DND-41 (cell line): ENCODE measurements around the gene C10orf62.

Experiments used
- ATAC-seq: fragments of 200-7000 bp; cut with Tn5 transposase; 3 replicates; pipeline ENCODE4 v1.9.1; 2021; ENCODE audit warnings: low read depth; ENCODE audit not compliant: insufficient read depth
- DNase-seq: peaks from one replicate; pipeline ENCODE4 v3.0.0-alpha.2; 2020
- H2AFZ ChIP-seq: 2 replicates; pipeline ENCODE4 v1.6.0; 2012; ENCODE audit warnings: low read depth, low read length
- H3K27ac ChIP-seq: 2 replicates; pipeline ENCODE4 v1.5.1; 2012; ENCODE audit warnings: low read length, inconsistent platforms
- H3K27me3 ChIP-seq: fragments of 200-600 bp; sonication (generic); 2 replicates; pipeline ENCODE4 v1.6.0; 2012; ENCODE audit warnings: low read length, mild to moderate bottlenecking, inconsistent platforms; ENCODE audit not compliant: insufficient read depth, poor library complexity
- H3K36me3 ChIP-seq: 2 replicates; pipeline ENCODE4 v1.5.1; 2012; ENCODE audit warnings: low read length, inconsistent platforms; ENCODE audit not compliant: insufficient read depth
- H3K4me1 ChIP-seq: 2 replicates; pipeline ENCODE4 v1.5.1; 2012; ENCODE audit warnings: mild to moderate bottlenecking, low read length; ENCODE audit not compliant: insufficient read depth
- H3K4me2 ChIP-seq: 2 replicates; pipeline ENCODE4 v1.6.0; 2012; ENCODE audit warnings: mild to moderate bottlenecking, moderate library complexity, low read length, inconsistent platforms; ENCODE audit not compliant: insufficient read depth
- H3K4me3 ChIP-seq, 2 experiments: fragments of 200-600 bp in 1 of 2; shearing (Covaris generic) in 1 of 2; 2 replicates each; pipeline ENCODE4 v1.5.1; 2012 to 2016; ENCODE audit warnings: inconsistent platforms in 2 of 2, low read length in 2 of 2, mild to moderate bottlenecking in 2 of 2, low read depth in 1 of 2, moderate library complexity in 1 of 2
- H3K79me2 ChIP-seq: 2 replicates; pipeline ENCODE4 v1.6.0; 2012; ENCODE audit warnings: low read length, inconsistent platforms; ENCODE audit not compliant: insufficient read depth
- H3K9ac ChIP-seq: 2 replicates; pipeline ENCODE4 v1.6.0; 2012; ENCODE audit warnings: low read depth, mild to moderate bottlenecking, inconsistent platforms, low read length, moderate library complexity
- H3K9me3 ChIP-seq: 2 replicates; pipeline ENCODE4 v1.5.1; 2012; ENCODE audit warnings: low read length, moderate library complexity, mild to moderate bottlenecking, inconsistent platforms; ENCODE audit not compliant: insufficient read depth, severe bottlenecking
- H4K20me1 ChIP-seq: 2 replicates; pipeline ENCODE4 v1.6.0; 2012; ENCODE audit warnings: low read length; ENCODE audit not compliant: insufficient read depth
- CTCF ChIP-seq: IDR thresholded peaks from 2 replicates; pipeline ENCODE4 v1.5.1; 2012; ENCODE audit warnings: borderline replicate concordance, low read length, moderate library complexity, mild to moderate bottlenecking; ENCODE audit not compliant: poor library complexity, severe bottlenecking; ENCODE audit errors: extremely low read depth
- EZH2 ChIP-seq: IDR thresholded peaks from 3 replicates; pipeline ENCODE4 v1.6.1; 2012; ENCODE audit warnings: borderline replicate concordance, low read depth, mild to moderate bottlenecking, moderate library complexity, low read length, inconsistent platforms; ENCODE audit not compliant: severe bottlenecking

Gene C10orf62

GRCh38 chr10:97611473-97611872 is 22.0 kb downstream of the C10orf62 start:
- H3K4me3 ChIP-seq, result no peak overlapping the region
- H2AFZ ChIP-seq, result no peak overlapping the region
- H3K9ac ChIP-seq, result no peak overlapping the region
- H3K4me1 ChIP-seq, result no peaks in the 10 kb centered on the region
- TF ChIP-seq CTCF, result no peak
- no peak for TF ChIP-seq EZH2
- no peak overlapping the region for H3K4me2 ChIP-seq
- peaks cover 6% of the 10 kb centered on the region for H3K27me3 ChIP-seq
- H3K27ac ChIP-seq, result no peak overlapping the region
- no peaks in the 10 kb centered on the region for H3K79me2 ChIP-seq
- no peaks in the 10 kb centered on the region for H4K20me1 ChIP-seq
- ATAC-seq (no peak), DNase-seq (no peak)
- no peaks in the 10 kb centered on the region for H3K36me3 ChIP-seq
- no peaks in the 10 kb centered on the region for H3K9me3 ChIP-seq

GRCh38 chr10:97612386-97612785 is 22.9 kb downstream of the C10orf62 start:
- no peaks in the 10 kb centered on the region for H3K4me1 ChIP-seq
- peaks cover 6% of the 10 kb centered on the region for H3K27me3 ChIP-seq
- no peaks in the 10 kb centered on the region for H4K20me1 ChIP-seq
- no peak overlapping the region for H3K27ac ChIP-seq
- DNase-seq (no peak), ATAC-seq (peak; percentile 49; the same call in 1 of the 3 replicates)
- H3K79me2 ChIP-seq, result no peaks in the 10 kb centered on the region
- no peak overlapping the region for H3K4me2 ChIP-seq
- TF ChIP-seq CTCF (peak; percentile 40), EZH2 (no peak)
- H2AFZ ChIP-seq, result no peak overlapping the region
- H3K9ac ChIP-seq, result no peak overlapping the region
- no peaks in the 10 kb centered on the region for H3K36me3 ChIP-seq
- H3K9me3 ChIP-seq, result no peaks in the 10 kb centered on the region
- no peak overlapping the region for H3K4me3 ChIP-seq

GRCh38 chr10:97618285-97618684 is 28.8 kb downstream of the C10orf62 start:
- DNase-seq (no peak), ATAC-seq (no peak)
- TF ChIP-seq CTCF, result no peak
- TF ChIP-seq EZH2, result no peak
- H3K27ac ChIP-seq, result no peak overlapping the region
- no peak overlapping the region for H3K4me2 ChIP-seq
- no peaks in the 10 kb centered on the region for H4K20me1 ChIP-seq
- no peaks in the 10 kb centered on the region for H3K4me1 ChIP-seq
- H3K9ac ChIP-seq, result no peak overlapping the region
- no peaks in the 10 kb centered on the region for H3K79me2 ChIP-seq
- no peaks in the 10 kb centered on the region for H3K9me3 ChIP-seq
- H2AFZ ChIP-seq, result no peak overlapping the region
- peaks cover 3% of the 10 kb centered on the region for H3K27me3 ChIP-seq
- H3K4me3 ChIP-seq, result no peak overlapping the region
- H3K36me3 ChIP-seq, result no peaks in the 10 kb centered on the region

GRCh38 chr10:97618733-97619132 is 29.2 kb downstream of the C10orf62 start:
- ATAC-seq (no peak), DNase-seq (no peak)
- Histone ChIP-seq H3K4me2 (no peak overlapping the region), H3K27ac (no peak overlapping the region), H3K27me3 (peaks cover 3% of the 10 kb centered on the region), H2AFZ (no peak overlapping the region), H3K79me2 (no peaks in the 10 kb centered on the region), H3K4me3 (no peak overlapping the region), H3K36me3 (no peaks in the 10 kb centered on the region), H4K20me1 (no peaks in the 10 kb centered on the region), H3K4me1 (no peaks in the 10 kb centered on the region), H3K9me3 (no peaks in the 10 kb centered on the region), H3K9ac (no peak overlapping the region)
- TF ChIP-seq EZH2, result no peak
- no peak for TF ChIP-seq CTCF
